Testis (tissue), 3 donors: ENCODE measurements around the gene PKIG. TPM values are rescaled to one million over a fixed set of nuclear protein-coding genes. Genes with fewer than 3 reads are reported as not detected.

Source experiments
- DNase-seq: peaks from one replicate; pipeline ENCODE4 v3.0.0-alpha.2; 2019
- H3K27ac ChIP-seq, 2 donors: fragments of 200-600 bp; sonication (generic); one replicate each; pipeline ENCODE4 v1.5.1; 2019
- H3K27me3 ChIP-seq: fragments of 200-600 bp; sonication (generic); one replicate; pipeline ENCODE4 v1.5.1; 2019
- H3K36me3 ChIP-seq: fragments of 200-600 bp; sonication (generic); one replicate; pipeline ENCODE4 v1.5.1; 2017; ENCODE audit warnings: low read depth; ENCODE audit errors: missing control alignments
- H3K4me1 ChIP-seq: fragments of 200-600 bp; sonication (generic); one replicate; pipeline ENCODE4 v1.5.1; 2019
- H3K4me3 ChIP-seq, 2 donors: fragments of 200-600 bp; sonication (generic); one replicate each; pipeline ENCODE4 v1.5.1; 2017 to 2019
- H3K9me3 ChIP-seq: fragments of 200-600 bp; sonication (generic); one replicate; pipeline ENCODE4 v1.5.1; 2017
- POLR2A ChIP-seq: fragments of 450-650 bp; IDR thresholded peaks from one replicate; pipeline ENCODE4 v1.6.1; 2017; ENCODE audit warnings: antibody characterized with exemption, mild to moderate bottlenecking, moderate library complexity
- WGBS, 2 donors: methylation state at CpG; one replicate each; pipeline ENCODE4 v1.1.5; 2018; 5-methylcytosine and 5-hydroxymethylcytosine counted together
- intact Hi-C: fragments of 100-400 bp; cut with DNase I; formaldehyde crosslinking; loops from one replicate; pipeline ENCODE4 v1.15.1; 2023; ENCODE audit warnings: low total_unique reads
- polyA plus RNA-seq: library from polyadenylated mRNA; stranded (reverse); fragments of 350-450 nt; fragmentation: Illumina TruSeq; extraction: RNeasy Lipid Tissue Mini Kit (QIAGEN cat#74804); gene quantifications from one replicate; pipeline ENCODE4 v1.2.3, GENCODE V29; 2014; ENCODE audit warnings: low read depth, low replicate concordance; ENCODE audit not compliant: insufficient read depth
- total RNA-seq, 2 donors: library from RNA; depleted of rRNA; stranded (reverse); fragments of >200 nt; gene quantifications; one replicate each; pipeline ENCODE4 v1.2.3, GENCODE V29; 2016
- TF ChIP-seq, protein P1 (sequence below), 3 experiments: fragments of 450-650 bp in 2 of 3; fragments of 200-600 bp in 1 of 3; sonication (generic) in 1 of 3; IDR thresholded peaks; one replicate each; pipeline ENCODE4 v1.5.1; 2016 to 2019; ENCODE audit warnings: antibody characterized with exemption in 3 of 3, mild to moderate bottlenecking in 2 of 3, moderate library complexity in 1 of 3

PKIG gene
- total and polyA plus RNA-seq, 3 donors from 2014 or later: 66.6 to 180 (median 70.4) TPM

DNA sequence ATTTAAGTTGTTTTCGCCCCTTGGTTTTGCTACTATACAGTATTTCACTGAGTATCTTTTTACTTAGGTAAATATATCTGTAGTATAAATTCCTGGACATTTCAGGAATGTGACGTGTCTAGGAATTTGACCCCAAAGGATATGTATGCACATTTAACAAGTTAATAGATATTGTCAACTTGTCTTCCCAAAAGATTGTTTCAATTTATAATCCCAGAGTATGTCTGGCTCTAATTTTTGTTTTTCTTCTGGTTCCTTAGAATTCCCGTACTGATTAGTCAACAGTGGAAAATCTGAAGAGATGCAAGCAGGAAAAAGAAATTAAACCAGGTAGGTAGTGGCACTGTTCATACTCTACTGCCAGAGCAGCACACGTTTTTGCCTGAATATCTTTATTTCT, 7.2 kb downstream of the PKIG start:
- 83 to 93% methylated on average over 4 of the region's 4 CpGs for WGBS, 2 donors

GRCh38 chr20:44590980-44591778, 8.8 kb downstream of the PKIG start:
- H3K27me3 ChIP-seq: no peaks in the 10 kb centered on the region
- H3K27ac ChIP-seq: no peak overlapping the region
- H3K4me1 ChIP-seq: peaks cover 7% of the 10 kb centered on the region
- intact Hi-C loops: no loop called here
- no peaks in the 10 kb centered on the region for H3K9me3 ChIP-seq
- H3K4me3 ChIP-seq: no peak overlapping the region
- TF ChIP-seq, protein P1, sequence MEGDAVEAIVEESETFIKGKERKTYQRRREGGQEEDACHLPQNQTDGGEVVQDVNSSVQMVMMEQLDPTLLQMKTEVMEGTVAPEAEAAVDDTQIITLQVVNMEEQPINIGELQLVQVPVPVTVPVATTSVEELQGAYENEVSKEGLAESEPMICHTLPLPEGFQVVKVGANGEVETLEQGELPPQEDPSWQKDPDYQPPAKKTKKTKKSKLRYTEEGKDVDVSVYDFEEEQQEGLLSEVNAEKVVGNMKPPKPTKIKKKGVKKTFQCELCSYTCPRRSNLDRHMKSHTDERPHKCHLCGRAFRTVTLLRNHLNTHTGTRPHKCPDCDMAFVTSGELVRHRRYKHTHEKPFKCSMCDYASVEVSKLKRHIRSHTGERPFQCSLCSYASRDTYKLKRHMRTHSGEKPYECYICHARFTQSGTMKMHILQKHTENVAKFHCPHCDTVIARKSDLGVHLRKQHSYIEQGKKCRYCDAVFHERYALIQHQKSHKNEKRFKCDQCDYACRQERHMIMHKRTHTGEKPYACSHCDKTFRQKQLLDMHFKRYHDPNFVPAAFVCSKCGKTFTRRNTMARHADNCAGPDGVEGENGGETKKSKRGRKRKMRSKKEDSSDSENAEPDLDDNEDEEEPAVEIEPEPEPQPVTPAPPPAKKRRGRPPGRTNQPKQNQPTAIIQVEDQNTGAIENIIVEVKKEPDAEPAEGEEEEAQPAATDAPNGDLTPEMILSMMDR (IDR thresholded peaks at IDR 0.05): no peak
- no peak for TF ChIP-seq POLR2A
- DNase-seq: no peak
- H3K36me3 ChIP-seq: no peaks in the 10 kb centered on the region
- WGBS, 2 donors: 86 to 89% methylated on average over 9 of the region's 9 CpGs

More for the DNA sequence above, 7.2 kb downstream of the PKIG start:
- intact Hi-C loops: no loop called here
- Histone ChIP-seq H3K36me3 (no peaks in the 10 kb centered on the region), H3K4me1 (peaks cover 3% of the 10 kb centered on the region), H3K27ac (no peak overlapping the region), H3K9me3 (no peaks in the 10 kb centered on the region), H3K4me3 (no peak overlapping the region), H3K27me3 (no peaks in the 10 kb centered on the region)
- DNase-seq: no peak
- TF ChIP-seq, protein P1 (IDR thresholded peaks at IDR 0.05): no peak
- TF ChIP-seq POLR2A: no peak

GRCh38 chr20:44592366-44592765, 10.0 kb downstream of the PKIG start:
- 60 to 89% methylated on average over 2 to 3 of the region's 3 CpGs for WGBS, 2 donors
- intact Hi-C loops: no loop called here
- Histone ChIP-seq H3K36me3 (no peaks in the 10 kb centered on the region), H3K27me3 (no peaks in the 10 kb centered on the region), H3K27ac (no peak overlapping the region), H3K4me3 (no peak overlapping the region), H3K9me3 (no peaks in the 10 kb centered on the region), H3K4me1 (peaks cover 7% of the 10 kb centered on the region)
- TF ChIP-seq, protein P1 (IDR thresholded peaks at IDR 0.05): no peak
- TF ChIP-seq POLR2A: no peak
- no peak for DNase-seq

- H3K27ac ChIP-seq: no peak overlapping the region
- WGBS, 2 donors: 80 to 83% methylated on average over 2 of the region's 2 CpGs
- H3K27me3 ChIP-seq: no peaks in the 10 kb centered on the region
- H3K36me3 ChIP-seq: no peaks in the 10 kb centered on the region
- TF ChIP-seq, protein P1 (IDR thresholded peaks at IDR 0.05): no peak
- TF ChIP-seq POLR2A: no peak
- intact Hi-C loops: no loop called here
- no peak overlapping the region for H3K4me3 ChIP-seq
- peaks cover 16% of the 10 kb centered on the region for H3K4me1 ChIP-seq
- H3K9me3 ChIP-seq: no peaks in the 10 kb centered on the region
- DNase-seq: no peak
Observed at GRCh38 chr20:44593751-44594150, 11.4 kb downstream of the PKIG start.

GRCh38 chr20:44594730-44595129, 12.4 kb downstream of the PKIG start:
- intact Hi-C loops: no loop called here
- no peak overlapping the region for H3K4me3 ChIP-seq
- H3K9me3 ChIP-seq: no peaks in the 10 kb centered on the region
- no peaks in the 10 kb centered on the region for H3K36me3 ChIP-seq
- DNase-seq: no peak
- no peaks in the 10 kb centered on the region for H3K27me3 ChIP-seq
- TF ChIP-seq, protein P1 (IDR thresholded peaks at IDR 0.05): no peak
- no peak for TF ChIP-seq POLR2A
- WGBS, 2 donors: 39 to 75% methylated on average over 1 of the region's 1 CpG
- H3K27ac ChIP-seq: no peak overlapping the region
- H3K4me1 ChIP-seq: peaks cover 23% of the 10 kb centered on the region
